ENCODE measurements around the gene SVEP1.
"Not testable (repeated sequence)": the region's sequence is repeated elsewhere in the genome, so short reads cannot be mapped to it uniquely, and the experiment has no call there.

SVEP1 gene

GRCh38 chr9:110408598-110408997 lies 170.9 kb downstream of the SVEP1 start:
- no peak for DNase-seq (ENCODE audit: extremely low spot score)
- ChIA-PET POLR2A (no interaction called here), CTCF (no interaction called here)
- TF ChIP-seq TARDBP (IDR thresholded peaks at IDR 0.05) (no peak), SUZ12 (IDR thresholded peaks at IDR 0.05) (no peak), L3MBTL2 (conservative IDR thresholded peaks at IDR 0.05) (no peak), ARNT (IDR thresholded peaks at IDR 0.05) (no peak), ZNF384 (IDR thresholded peaks at IDR 0.05) (no peak), FOXK2 (IDR thresholded peaks at IDR 0.05) (no peak), BHLHE40 (IDR thresholded peaks at IDR 0.05; ENCODE audit: borderline replicate concordance) (no peak), SP1 (IDR thresholded peaks at IDR 0.05) (no peak), CTBP1 (IDR thresholded peaks at IDR 0.05; ENCODE audit: borderline replicate concordance) (no peak), LEF1 (IDR thresholded peaks at IDR 0.05; ENCODE audit: borderline replicate concordance) (no peak), PKNOX1 (IDR thresholded peaks at IDR 0.05) (no peak), ELF4 (IDR thresholded peaks at IDR 0.05) (no peak), FOXA1 (IDR thresholded peaks at IDR 0.05) (no peak), FOXM1 (IDR thresholded peaks at IDR 0.05; ENCODE audit: borderline replicate concordance) (no peak), HDGF (IDR thresholded peaks at IDR 0.05; ENCODE audit: borderline replicate concordance) (no peak)

- ChIA-PET POLR2A (interaction anchor here (0.8 kb wide), 1 partner anchor 53 kb away, joined by 3 read pairs; no protein-coding TSS in a partner anchor), CTCF (no interaction called here)
- TF ChIP-seq SUZ12 (IDR thresholded peaks at IDR 0.05) (no peak), HDGF (IDR thresholded peaks at IDR 0.05; ENCODE audit: borderline replicate concordance) (no peak), NFRKB (IDR thresholded peaks at IDR 0.05) (no peak), ELF4 (IDR thresholded peaks at IDR 0.05) (no peak), SP1 (IDR thresholded peaks at IDR 0.05) (no peak), TARDBP (IDR thresholded peaks at IDR 0.05) (no peak), ARNT (IDR thresholded peaks at IDR 0.05) (no peak), ZNF384 (IDR thresholded peaks at IDR 0.05) (no peak), CTBP1 (IDR thresholded peaks at IDR 0.05; ENCODE audit: borderline replicate concordance) (no peak), FOXA1 (IDR thresholded peaks at IDR 0.05) (no peak), FOXM1 (IDR thresholded peaks at IDR 0.05; ENCODE audit: borderline replicate concordance) (no peak), L3MBTL2 (conservative IDR thresholded peaks at IDR 0.05) (no peak), PKNOX1 (IDR thresholded peaks at IDR 0.05) (no peak), LEF1 (IDR thresholded peaks at IDR 0.05; ENCODE audit: borderline replicate concordance) (no peak), BHLHE40 (IDR thresholded peaks at IDR 0.05; ENCODE audit: borderline replicate concordance) (no peak)
- no peak for DNase-seq (ENCODE audit: extremely low spot score)
Observed at GRCh38 chr9:110405858-110406443, 173.6 kb downstream of the SVEP1 start.

DNA sequence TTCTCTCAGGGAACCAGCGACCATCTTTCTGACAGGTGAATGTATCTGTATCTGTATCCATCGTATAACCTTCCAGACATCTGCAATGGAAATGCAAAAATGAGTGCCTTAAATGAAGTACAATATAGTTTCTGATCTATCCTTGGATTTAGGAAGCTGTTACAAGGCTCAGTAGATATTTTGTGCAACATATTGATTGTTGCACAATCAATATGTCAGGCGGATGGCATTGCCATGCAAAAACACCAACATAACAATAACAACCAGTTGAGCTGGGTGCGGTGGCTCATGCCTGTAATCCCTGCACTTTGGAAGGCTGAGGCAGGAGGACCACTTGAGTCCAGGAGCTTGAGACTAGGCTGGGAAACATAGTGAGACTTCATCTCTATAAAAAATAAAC lies 175.1 kb downstream of the SVEP1 start:
- no peak for TF ChIP-seq TARDBP (IDR thresholded peaks at IDR 0.05)
- TF ChIP-seq SP1 (IDR thresholded peaks at IDR 0.05) = no peak
- no peak for TF ChIP-seq FOXA1 (IDR thresholded peaks at IDR 0.05)
- no peak for TF ChIP-seq LEF1 (IDR thresholded peaks at IDR 0.05; ENCODE audit: borderline replicate concordance)
- no peak for TF ChIP-seq NFRKB (IDR thresholded peaks at IDR 0.05)
- TF ChIP-seq FOXM1 (IDR thresholded peaks at IDR 0.05; ENCODE audit: borderline replicate concordance) = no peak
- no peak for TF ChIP-seq FOXK2 (IDR thresholded peaks at IDR 0.05)
- no peak for TF ChIP-seq HDGF (IDR thresholded peaks at IDR 0.05; ENCODE audit: borderline replicate concordance)
- no peak for DNase-seq (ENCODE audit: extremely low spot score)
- ChIA-PET CTCF (no interaction called here), POLR2A (interaction anchor here (0.6 kb wide), 1 partner anchor 173 kb away, joined by 3 read pairs; no protein-coding TSS in a partner anchor)

DNA sequence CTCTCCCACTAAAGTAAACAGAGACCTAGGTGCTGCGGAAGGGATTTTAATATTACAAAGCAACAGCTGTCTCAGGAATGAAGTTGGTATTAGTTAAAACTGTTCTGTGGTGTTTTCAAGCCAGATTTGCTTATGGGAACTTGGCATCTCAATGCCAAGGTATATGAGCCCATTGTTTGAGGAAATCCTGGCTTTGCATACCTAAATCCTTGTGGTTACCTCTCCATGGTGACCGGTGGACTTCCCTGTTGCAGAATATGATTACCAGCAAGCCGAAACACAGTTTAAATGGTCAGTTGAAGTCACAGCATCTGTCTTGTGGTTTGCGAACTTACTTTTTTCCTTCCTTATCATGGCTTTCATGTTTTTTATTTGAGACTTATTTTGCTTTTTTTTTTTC lies 179.6 kb downstream of the SVEP1 start:
- ChIA-PET CTCF (no interaction called here), POLR2A (no interaction called here)
- TF ChIP-seq L3MBTL2 (conservative IDR thresholded peaks at IDR 0.05) (no peak), NFRKB (IDR thresholded peaks at IDR 0.05) (no peak)
- DNase-seq (ENCODE audit: extremely low spot score) = no peak

GRCh38 chr9:110398992-110399391 lies 180.5 kb downstream of the SVEP1 start:
- CTCF ChIA-PET, POLR2A ChIA-PET: not testable (repeated sequence)

GRCh38 chr9:110391826-110392485 lies 187.6 kb downstream of the SVEP1 start:
- TF ChIP-seq SUZ12 (IDR thresholded peaks at IDR 0.05) (no peak), LEF1 (IDR thresholded peaks at IDR 0.05; ENCODE audit: borderline replicate concordance) (no peak), HDGF (IDR thresholded peaks at IDR 0.05; ENCODE audit: borderline replicate concordance) (no peak), NFRKB (IDR thresholded peaks at IDR 0.05) (no peak), ARNT (IDR thresholded peaks at IDR 0.05) (no peak), TARDBP (IDR thresholded peaks at IDR 0.05) (no peak), FOXM1 (IDR thresholded peaks at IDR 0.05; ENCODE audit: borderline replicate concordance) (no peak), PKNOX1 (IDR thresholded peaks at IDR 0.05) (no peak), ELF4 (IDR thresholded peaks at IDR 0.05) (no peak)
- POLR2A ChIA-PET = no interaction called here
- CTCF ChIA-PET = no interaction called here
- DNase-seq (ENCODE audit: extremely low spot score) = no peak

More at GRCh38 chr9:110398992-110399391, 180.5 kb downstream of the SVEP1 start:
- DNase-seq (ENCODE audit: extremely low spot score) = not testable (repeated sequence)

Data from HEK293T (cell line).